H1 (cell line): ENCODE data around the gene INPP5A. TPM values are rescaled to one million over a fixed set of nuclear protein-coding genes. Genes with fewer than 3 reads are reported as not detected.
A peak's percentile ranks its signal among the peaks of the same experiment; 100 is the strongest.

Experiments
- CTCF ChIA-PET: fragments of 300-600 bp; sonication (Branson Sonifier 250); formaldehyde crosslinking; loops from one replicate; lab custom pipeline; 2021; ENCODE audit not compliant: partially characterized antibody; lab: Charles Lee
- POLR2A ChIA-PET: fragments of 300-600 bp; sonication (Branson Sonifier 250); formaldehyde crosslinking; loops from one replicate; lab custom pipeline; 2021; ENCODE audit warnings: inconsistent platforms; ENCODE audit not compliant: partially characterized antibody; lab: Charles Lee
- DNase-seq, 2 experiments: peaks; one replicate each; pipeline versions ENCODE4 v3.0.0 to v3.0.0-alpha.2; 2010 to 2022; ENCODE audit warnings: low spot score in 2 of 2, low read depth in 1 of 2, mixed read lengths in 1 of 2
- FAIRE-seq: peaks from 2 replicates; lab custom pipeline; 2011; peaks lifted over from hg19 to GRCh38; lab: Jason Lieb, UNC
- H2AFZ ChIP-seq: 2 replicates; pipeline ENCODE4 v1.8.1; 2012; ENCODE audit warnings: low read length, inconsistent platforms
- H2AK5ac ChIP-seq: 2 replicates; pipeline ENCODE4 v1.6.1; 2013; ENCODE audit warnings: low read depth, low read length
- H2BK120ac ChIP-seq: replicated peaks from 2 replicates; pipeline ENCODE3; 2013; ENCODE audit warnings: low read depth, low read length, inconsistent platforms
- H2BK12ac ChIP-seq: 2 replicates; pipeline ENCODE4 v1.6.1; 2013; ENCODE audit warnings: low read depth, low read length
- H2BK15ac ChIP-seq: 2 replicates; pipeline ENCODE4 v1.6.1; 2013; ENCODE audit warnings: low read length
- H2BK20ac ChIP-seq: 2 replicates; pipeline ENCODE4 v1.6.1; 2013; ENCODE audit warnings: low read length
- H2BK5ac ChIP-seq: 2 replicates; pipeline ENCODE4 v1.6.1; 2013; ENCODE audit warnings: low read depth, low read length
- H3K14ac ChIP-seq: 2 replicates; pipeline ENCODE4 v1.6.1; 2013; ENCODE audit warnings: inconsistent platforms; ENCODE audit not compliant: insufficient read length
- H3K18ac ChIP-seq: 2 replicates; pipeline ENCODE4 v1.6.1; 2013; ENCODE audit warnings: low read length; ENCODE audit errors: extremely low read depth
- H3K23ac ChIP-seq: 2 replicates; pipeline ENCODE4 v1.6.1; 2013; ENCODE audit warnings: inconsistent platforms; ENCODE audit not compliant: insufficient read length
- H3K23me2 ChIP-seq: 2 replicates; pipeline ENCODE4 v1.6.1; 2013; ENCODE audit warnings: low read depth, low read length
- H3K27ac ChIP-seq: 2 replicates; pipeline ENCODE4 v1.6.1; 2011; ENCODE audit warnings: low read depth, low read length, inconsistent platforms
- H3K27me3 ChIP-seq, 4 experiments: replicated peaks in 1 of 4; 1 replicate in 1 of 4; 2 replicates in 3 of 4; pipeline versions ENCODE4 v1.6.1 to v1.8.1; 2011 to 2013; ENCODE audit warnings: low read length in 3 of 4, mild to moderate bottlenecking in 3 of 4, inconsistent platforms in 2 of 4, mixed read lengths in 2 of 4, moderate library complexity in 1 of 4; ENCODE audit not compliant: control insufficient read depth in 3 of 4, insufficient read depth in 3 of 4; ENCODE audit errors: extremely low read depth in 1 of 4
- H3K36me3 ChIP-seq, 4 experiments: 2 replicates each; pipeline versions ENCODE4 v1.6.1 to v1.8.1; 2011 to 2013; ENCODE audit warnings: mild to moderate bottlenecking in 4 of 4, low read length in 3 of 4, moderate library complexity in 2 of 4, control low read depth in 1 of 4, inconsistent platforms in 1 of 4; ENCODE audit not compliant: insufficient read depth in 4 of 4, control insufficient read depth in 2 of 4
- H3K4ac ChIP-seq: replicated peaks from 2 replicates; pipeline ENCODE3; 2013; ENCODE audit warnings: low read length, low read depth, mixed read lengths, inconsistent platforms; ENCODE audit not compliant: insufficient read length
- H3K4me1 ChIP-seq, 4 experiments: replicated peaks in 1 of 4; 1 replicate in 1 of 4; 2 replicates in 3 of 4; pipeline versions ENCODE4 v1.6.1 to v1.8.1; 2011 to 2013; ENCODE audit warnings: low read length in 3 of 4, inconsistent platforms in 2 of 4, mixed read lengths in 1 of 4; ENCODE audit not compliant: insufficient read depth in 4 of 4, control insufficient read depth in 3 of 4
- H3K4me2 ChIP-seq, 2 experiments: 2 replicates each; pipeline versions ENCODE4 v1.6.1 to v1.8.1; 2011 to 2013; ENCODE audit warnings: low read depth in 2 of 2, low read length in 2 of 2, control low read depth in 1 of 2, inconsistent platforms in 1 of 2, mild to moderate bottlenecking in 1 of 2; ENCODE audit not compliant: insufficient read depth in 1 of 2
- H3K4me3 ChIP-seq, 4 experiments: fragments of 200-600, 300-600 bp in 1 of 4; sonication (generic), shearing (Covaris generic), sonication (Bioruptor Twin) in 1 of 4; 2 replicates each; pipeline versions ENCODE4 v1.5.1 to v1.8.1; 2011 to 2016; ENCODE audit warnings: low read length in 4 of 4, low read depth in 3 of 4, control low read depth in 2 of 4, inconsistent platforms in 2 of 4, mild to moderate bottlenecking in 2 of 4, mixed read lengths in 1 of 4, moderate library complexity in 1 of 4; ENCODE audit not compliant: insufficient read depth in 2 of 4; ENCODE audit errors: extremely low read depth in 1 of 4
- H3K56ac ChIP-seq: replicated peaks from 2 replicates; pipeline ENCODE3; 2013; ENCODE audit warnings: low read depth, mild to moderate bottlenecking, mixed read lengths, low read length, inconsistent platforms; ENCODE audit not compliant: insufficient read length
- H3K79me1 ChIP-seq: 2 replicates; pipeline ENCODE4 v1.6.1; 2013; ENCODE audit warnings: low read depth, low read length, control low read depth
- H3K79me2 ChIP-seq, 2 experiments: 2 replicates each; pipeline versions ENCODE4 v1.6.1 to v1.8.1; 2012 to 2013; ENCODE audit warnings: low read length in 2 of 2, mild to moderate bottlenecking in 2 of 2, inconsistent platforms in 1 of 2; ENCODE audit not compliant: insufficient read depth in 2 of 2, control insufficient read depth in 1 of 2
- H3K9ac ChIP-seq, 4 experiments: replicated peaks in 1 of 4; 1 replicate in 1 of 4; 2 replicates in 3 of 4; pipeline versions ENCODE4 v1.6.1 to v1.8.1; 2011 to 2013; ENCODE audit warnings: low read depth in 3 of 4, low read length in 3 of 4, control low read depth in 2 of 4, mild to moderate bottlenecking in 2 of 4, moderate library complexity in 2 of 4, inconsistent platforms in 1 of 4; ENCODE audit errors: extremely low read depth in 1 of 4
- H3K9me3 ChIP-seq, 2 experiments: 2 replicates each; pipeline versions ENCODE4 v1.6.1 to v1.8.1; 2012 to 2013; ENCODE audit warnings: mild to moderate bottlenecking in 2 of 2, moderate library complexity in 2 of 2, control low read depth in 1 of 2, inconsistent platforms in 1 of 2, low read depth in 1 of 2, low read length in 1 of 2, mixed read lengths in 1 of 2; ENCODE audit not compliant: insufficient read depth in 2 of 2
- H4K20me1 ChIP-seq, 2 experiments: replicated peaks in 1 of 2; 2 replicates each; pipeline versions ENCODE3 to v1.8.1; 2011 to 2013; ENCODE audit warnings: inconsistent platforms in 2 of 2, low read length in 2 of 2, mild to moderate bottlenecking in 1 of 2; ENCODE audit not compliant: insufficient read depth in 2 of 2, control insufficient read depth in 1 of 2
- H4K5ac ChIP-seq: 2 replicates; pipeline ENCODE4 v1.6.1; 2013; ENCODE audit warnings: low read length, low read depth, mixed read lengths, inconsistent platforms; ENCODE audit not compliant: insufficient read length
- H4K8ac ChIP-seq: 2 replicates; pipeline ENCODE4 v1.8.0; 2013; ENCODE audit warnings: mild to moderate bottlenecking, moderate library complexity, low read length, inconsistent platforms; ENCODE audit not compliant: insufficient read depth; ENCODE audit errors: extremely low read depth
- H4K91ac ChIP-seq: replicated peaks from 2 replicates; pipeline ENCODE3; 2013; ENCODE audit warnings: low read length, mixed read lengths, inconsistent platforms; ENCODE audit not compliant: insufficient read length
- HDAC2 ChIP-seq, 2 experiments: fragments of 300-600 bp in 1 of 2; sonication (generic) in 1 of 2; IDR thresholded peaks; 2 replicates each; pipeline ENCODE4 v1.6.1; 2011 to 2012; ENCODE audit warnings: low read depth in 2 of 2, low read length in 2 of 2, mild to moderate bottlenecking in 2 of 2, moderate library complexity in 2 of 2, borderline replicate concordance in 1 of 2, inconsistent platforms in 1 of 2
- JUN ChIP-seq: IDR thresholded peaks from 2 replicates; pipeline ENCODE4 v1.6.1; 2011; ENCODE audit warnings: low read depth, mild to moderate bottlenecking, improper control_type of control experiment, low read length
- WGBS, 2 experiments: shearing (Covaris generic) in 1 of 2; methylation state at CpG; one replicate each; pipeline versions ENCODE4 v1.1.6 to v1.1.7; 2013 to 2015; ENCODE audit warnings: low lambda C conversion rate in 2 of 2, mixed read lengths in 2 of 2, inconsistent platforms in 1 of 2, low coverage in 1 of 2, missing lambda C conversion rate in 1 of 2; ENCODE audit not compliant: insufficient replicate concordance in 2 of 2, insufficient coverage in 1 of 2, insufficient read length in 1 of 2; ENCODE audit errors: extremely low coverage in 1 of 2, missing lambda C conversion rate in 1 of 2; 5-methylcytosine and 5-hydroxymethylcytosine counted together
- polyA plus RNA-seq, 7 experiments: library from polyadenylated mRNA; depleted of rRNA in 3 of 7; stranded (reverse) in 5 of 7; unstranded in 2 of 7; fragments of >200 nt in 5 of 7; fragments of 200-250 nt in 2 of 7; gene quantifications; 1 replicate in 5 of 7; 2 replicates in 1 of 7; 4 replicates in 1 of 7; pipeline versions ENCODE4 v1.2.1 to v1.2.3, GENCODE V29; 2011 to 2013; ENCODE audit warnings: missing spikeins in 2 of 7, mixed read lengths in 2 of 7
- total RNA-seq: library from RNA; stranded (reverse); fragmentation: NEBNext Ultra II Directional; extraction: Animal tissue kit (Norgen Biotek cat#: 25700); gene quantifications from 2 replicates; pipeline ENCODE4 v1.2.1, GENCODE V29; 2021
- TF ChIP-seq, protein P1 (sequence below): IDR thresholded peaks from 2 replicates; pipeline ENCODE4 v1.6.1; 2012; ENCODE audit warnings: inconsistent platforms

The INPP5A gene
- total and polyA plus RNA-seq, 2 of the 8 experiments (the other 6 are each of a cell fraction or from before 2014, with no cell fraction given) = 19.7 to 27.5 TPM

DNA sequence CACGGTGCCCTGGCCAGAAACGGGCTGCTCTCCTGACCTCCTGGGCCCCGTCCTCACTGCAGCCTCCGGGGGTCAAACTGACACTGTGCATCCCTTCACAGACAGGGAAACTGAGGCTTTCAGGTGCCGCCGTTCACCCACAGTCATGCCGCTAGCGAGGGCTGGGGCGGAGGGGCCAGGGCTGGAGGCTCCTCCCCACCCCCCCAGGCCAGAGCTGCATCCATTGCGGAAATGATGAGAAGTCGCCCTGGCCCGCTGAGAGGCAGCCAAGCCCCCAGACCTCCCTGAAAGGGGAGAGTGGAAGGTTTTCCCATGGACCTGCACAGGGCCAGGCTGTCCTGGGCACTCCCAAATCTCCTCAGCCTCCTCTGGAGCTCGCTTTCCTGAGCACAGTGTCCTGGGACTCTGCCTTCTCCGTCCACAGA, 16.5 kb upstream of the INPP5A start:
- Histone ChIP-seq H3K79me1 (no peaks in the 10 kb centered on the region), H3K23me2 (peaks cover 20% of the 10 kb centered on the region; the same call in 1 of the 2 replicates), H3K4me1 (peaks cover 11 to 30% (median 23%) of the 10 kb centered on the region in 4 experiments), H4K8ac (no peak overlapping the region), H4K20me1 (peaks cover 0 to 4% of the 10 kb centered on the region in 2 experiments), H2AK5ac (no peak overlapping the region), H3K4ac (no peak overlapping the region), H3K56ac (no peak overlapping the region), H2AFZ (no peak overlapping the region), H3K23ac (no peak overlapping the region), H2BK12ac (0 out of 2 replicates have a peak overlapping the region, but pooled peaks have one; percentile 17), H3K9me3 (no peaks in the 10 kb centered on the region), H3K14ac (no peak overlapping the region), H3K79me2 (no peaks in the 10 kb centered on the region), H3K27me3 (peaks cover 4 to 33% (median 15%) of the 10 kb centered on the region in 4 experiments; a peak in 6 of 7 replicates), H2BK15ac (no peak overlapping the region), H2BK5ac (no peak overlapping the region), H3K9ac (no peak overlapping the region), H3K4me2 (no peak overlapping the region), H4K91ac (no peak overlapping the region), H3K4me3 (no peak overlapping the region), H2BK120ac (no peak overlapping the region), H3K27ac (no peak overlapping the region), H4K5ac (no peak overlapping the region), H2BK20ac (no peak overlapping the region), H3K36me3 (no peaks in the 10 kb centered on the region), H3K18ac (no peak overlapping the region)
- TF ChIP-seq, protein P1, sequence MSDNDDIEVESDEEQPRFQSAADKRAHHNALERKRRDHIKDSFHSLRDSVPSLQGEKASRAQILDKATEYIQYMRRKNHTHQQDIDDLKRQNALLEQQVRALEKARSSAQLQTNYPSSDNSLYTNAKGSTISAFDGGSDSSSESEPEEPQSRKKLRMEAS = no peak
- TF ChIP-seq JUN (no peak), HDAC2 (IDR thresholded peaks at IDR 0.05; ENCODE audit: borderline replicate concordance in 1 of 2, low read depth in 2 of 2, low read length in 2 of 2) (no peak)
- FAIRE-seq = no peak
- 90% methylated on average over 14 of the region's 14 CpGs; no CpG with 5 or more reads in 1 of the 2 experiments for WGBS, 2 experiments
- CTCF ChIA-PET = interaction anchor here (0.7 to 2.4 kb wide), 11 partner anchors 12 to 273 kb away, joined by 3 to 9 read pairs (median 3); no protein-coding TSS in a partner anchor
- POLR2A ChIA-PET = interaction anchor here (1.3 to 2.0 kb wide), 2 partner anchors 8 to 11 kb away, joined by 5 to 6 read pairs; no protein-coding TSS in a partner anchor
- no peak for DNase-seq
